MCF 10A (cell line): ENCODE data around the gene FGFR3. TPM values are rescaled to one million over a fixed set of nuclear protein-coding genes. Genes with fewer than 3 reads are reported as not detected.

ENCODE experiments used
- BruUV-seq: library from RNA; stranded (reverse); fragments of 400-500 nt; replicated peaks from 2 replicates; lab custom pipeline; 2021; lab: Mats Ljungman, UMichigan
- CTCF ChIA-PET: fragments of 300-600 bp; sonication (Branson Sonifier 250); formaldehyde crosslinking; extraction: SDS; loops from one replicate; lab custom pipeline; 2021; ENCODE audit warnings: antibody characterized with exemption, inconsistent platforms; lab: Yijun Ruan, JAX
- POLR2A ChIA-PET: fragments of 300-600, 350-650 bp; sonication (Branson Sonifier 250); formaldehyde crosslinking; extraction: SDS; loops from one replicate; lab custom pipeline; 2020; ENCODE audit warnings: antibody characterized with exemption, inconsistent platforms; lab: Yijun Ruan, JAX
- DNase-seq: peaks from one replicate; pipeline ENCODE4 v3.0.0-alpha.2; 2018; ENCODE audit not compliant: unreplicated experiment
- H3K27ac Mint-ChIP-seq: one replicate; pipeline ENCODE4 v1.8.0; 2022; ENCODE audit warnings: mild to moderate bottlenecking, low read depth, mixed read lengths; ENCODE audit not compliant: unreplicated experiment
- H3K27me3 Mint-ChIP-seq: one replicate; pipeline ENCODE4 v1.8.0; 2022; ENCODE audit warnings: mixed read lengths; ENCODE audit not compliant: insufficient read depth, unreplicated experiment
- H3K36me3 Mint-ChIP-seq: one replicate; pipeline ENCODE4 v1.8.0; 2022; ENCODE audit warnings: mild to moderate bottlenecking, moderate library complexity, mixed read lengths; ENCODE audit not compliant: insufficient read depth, unreplicated experiment
- H3K4me1 Mint-ChIP-seq: one replicate; pipeline ENCODE4 v1.8.0; 2022; ENCODE audit warnings: mixed read lengths; ENCODE audit not compliant: insufficient read depth, unreplicated experiment
- H3K4me3 Mint-ChIP-seq: one replicate; pipeline ENCODE4 v1.8.0; 2022; ENCODE audit warnings: mild to moderate bottlenecking, moderate library complexity, mixed read lengths; ENCODE audit not compliant: unreplicated experiment
- H3K9me3 Mint-ChIP-seq: one replicate; pipeline ENCODE4 v1.8.0; 2022; ENCODE audit warnings: mixed read lengths; ENCODE audit not compliant: unreplicated experiment
- intact Hi-C: fragments of 100-400 bp; cut with micrococcal nuclease; formaldehyde crosslinking; loops from 2 replicates; pipeline ENCODE4 v1.14.1; 2022
- total RNA-seq: library from RNA; stranded (reverse); gene quantifications from 2 replicates; pipeline ENCODE4 v1.2.3, GENCODE V29; 2022
- TF ChIP-seq, protein P1 (sequence below): fragments of 200-600 bp; IDR thresholded peaks from one replicate; pipeline ENCODE4 v1.8.0; 2022; ENCODE audit warnings: antibody characterized with exemption, mild to moderate bottlenecking; ENCODE audit not compliant: unreplicated experiment

The FGFR3 gene
- total RNA-seq, 1 experiment from 2014 or later = 6.5 TPM

DNA sequence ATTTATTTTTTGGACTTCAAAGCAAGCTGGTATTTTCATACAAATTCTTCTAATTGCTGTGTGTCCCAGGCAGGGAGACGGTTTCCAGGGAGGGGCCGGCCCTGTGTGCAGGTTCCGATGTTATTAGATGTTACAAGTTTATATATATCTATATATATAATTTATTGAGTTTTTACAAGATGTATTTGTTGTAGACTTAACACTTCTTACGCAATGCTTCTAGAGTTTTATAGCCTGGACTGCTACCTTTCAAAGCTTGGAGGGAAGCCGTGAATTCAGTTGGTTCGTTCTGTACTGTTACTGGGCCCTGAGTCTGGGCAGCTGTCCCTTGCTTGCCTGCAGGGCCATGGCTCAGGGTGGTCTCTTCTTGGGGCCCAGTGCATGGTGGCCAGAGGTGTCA lies 15.3 kb downstream of the FGFR3 start:
- Mint-ChIP-seq H3K9me3 (no peaks in the 10 kb centered on the region), H3K4me1 (no peaks in the 10 kb centered on the region), H3K36me3 (peaks cover 21% of the 10 kb centered on the region), H3K27ac (no peak overlapping the region), H3K27me3 (no peaks in the 10 kb centered on the region), H3K4me3 (no peak overlapping the region)
- no peak for DNase-seq
- TF ChIP-seq, protein P1, sequence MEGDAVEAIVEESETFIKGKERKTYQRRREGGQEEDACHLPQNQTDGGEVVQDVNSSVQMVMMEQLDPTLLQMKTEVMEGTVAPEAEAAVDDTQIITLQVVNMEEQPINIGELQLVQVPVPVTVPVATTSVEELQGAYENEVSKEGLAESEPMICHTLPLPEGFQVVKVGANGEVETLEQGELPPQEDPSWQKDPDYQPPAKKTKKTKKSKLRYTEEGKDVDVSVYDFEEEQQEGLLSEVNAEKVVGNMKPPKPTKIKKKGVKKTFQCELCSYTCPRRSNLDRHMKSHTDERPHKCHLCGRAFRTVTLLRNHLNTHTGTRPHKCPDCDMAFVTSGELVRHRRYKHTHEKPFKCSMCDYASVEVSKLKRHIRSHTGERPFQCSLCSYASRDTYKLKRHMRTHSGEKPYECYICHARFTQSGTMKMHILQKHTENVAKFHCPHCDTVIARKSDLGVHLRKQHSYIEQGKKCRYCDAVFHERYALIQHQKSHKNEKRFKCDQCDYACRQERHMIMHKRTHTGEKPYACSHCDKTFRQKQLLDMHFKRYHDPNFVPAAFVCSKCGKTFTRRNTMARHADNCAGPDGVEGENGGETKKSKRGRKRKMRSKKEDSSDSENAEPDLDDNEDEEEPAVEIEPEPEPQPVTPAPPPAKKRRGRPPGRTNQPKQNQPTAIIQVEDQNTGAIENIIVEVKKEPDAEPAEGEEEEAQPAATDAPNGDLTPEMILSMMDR = no peak
- POLR2A ChIA-PET = interaction anchor here (1.1 to 1.9 kb wide), 3 partner anchors 50 to 60 kb away, joined by 3 to 9 read pairs (median 5); no protein-coding TSS in a partner anchor
- CTCF ChIA-PET = interaction anchor here (0.9 to 13.7 kb wide), 18 partner anchors 11 to 115 kb away, joined by 3 to 151 read pairs (median 3); no protein-coding TSS in a partner anchor
- intact Hi-C loops = no loop called here
- no TSS peak for BruUV-seq

DNA sequence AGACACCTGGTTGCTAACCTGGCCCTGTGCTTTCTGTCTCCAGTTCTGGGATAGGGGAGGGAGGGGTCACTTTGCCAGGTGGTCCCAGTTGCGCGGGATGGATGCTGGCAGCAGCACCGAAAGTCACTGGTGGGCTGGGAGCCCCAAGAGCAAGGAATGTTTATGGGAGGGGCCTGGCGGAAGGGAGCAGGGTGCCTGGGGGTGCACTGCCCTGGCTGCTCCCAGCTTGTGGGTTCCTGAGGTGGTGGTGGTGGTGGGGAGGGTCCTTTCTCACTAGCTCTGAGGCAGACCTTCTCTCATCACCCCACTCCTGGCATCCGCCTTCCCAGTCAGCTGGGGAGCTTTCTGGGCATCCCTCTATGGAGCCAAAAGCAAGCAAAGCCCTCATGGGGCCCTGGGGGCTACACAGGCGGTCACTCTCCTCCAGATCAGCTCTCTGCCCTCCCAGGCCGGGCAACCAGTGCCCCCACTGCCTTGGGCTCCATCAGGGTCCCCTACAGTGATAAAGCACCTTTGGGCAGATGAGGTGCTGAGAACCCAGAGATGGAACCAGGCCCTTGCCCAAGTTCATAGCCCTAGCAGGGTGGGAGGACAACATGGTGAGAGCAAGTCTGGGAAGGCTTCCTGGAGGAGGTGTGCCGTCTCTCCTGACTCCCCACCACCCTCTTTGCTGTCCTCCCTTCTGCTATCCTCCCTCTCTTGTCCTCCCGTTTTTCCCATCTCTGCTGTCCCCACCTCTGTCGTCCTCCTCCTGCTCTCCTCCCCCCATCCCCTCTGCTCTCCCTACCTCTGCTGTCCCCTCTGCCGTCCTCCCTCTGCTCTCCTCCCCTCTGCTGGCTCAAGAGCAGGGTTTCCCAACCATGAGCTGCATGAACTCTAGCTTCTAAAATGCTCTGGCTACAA lies 16.0 kb downstream of the FGFR3 start:
- ChIA-PET POLR2A (interaction anchor here (0.7 to 1.9 kb wide), 6 partner anchors 32 to 457 kb away, joined by 3 to 5 read pairs (median 4); no protein-coding TSS in a partner anchor), CTCF (interaction anchor here (0.6 to 13.7 kb wide), 29 partner anchors 9 to 446 kb away, joined by 3 to 151 read pairs (median 4); no protein-coding TSS in a partner anchor)
- no peaks in the 10 kb centered on the region for H3K27me3 Mint-ChIP-seq
- TF ChIP-seq, protein P1 = no peak
- intact Hi-C loops = no loop called here
- H3K4me3 Mint-ChIP-seq = no peak overlapping the region
- peaks cover 28% of the 10 kb centered on the region for H3K36me3 Mint-ChIP-seq
- BruUV-seq = no TSS peak
- H3K27ac Mint-ChIP-seq = no peak overlapping the region
- no peaks in the 10 kb centered on the region for H3K9me3 Mint-ChIP-seq
- no peak for DNase-seq
- H3K4me1 Mint-ChIP-seq = no peaks in the 10 kb centered on the region

DNA sequence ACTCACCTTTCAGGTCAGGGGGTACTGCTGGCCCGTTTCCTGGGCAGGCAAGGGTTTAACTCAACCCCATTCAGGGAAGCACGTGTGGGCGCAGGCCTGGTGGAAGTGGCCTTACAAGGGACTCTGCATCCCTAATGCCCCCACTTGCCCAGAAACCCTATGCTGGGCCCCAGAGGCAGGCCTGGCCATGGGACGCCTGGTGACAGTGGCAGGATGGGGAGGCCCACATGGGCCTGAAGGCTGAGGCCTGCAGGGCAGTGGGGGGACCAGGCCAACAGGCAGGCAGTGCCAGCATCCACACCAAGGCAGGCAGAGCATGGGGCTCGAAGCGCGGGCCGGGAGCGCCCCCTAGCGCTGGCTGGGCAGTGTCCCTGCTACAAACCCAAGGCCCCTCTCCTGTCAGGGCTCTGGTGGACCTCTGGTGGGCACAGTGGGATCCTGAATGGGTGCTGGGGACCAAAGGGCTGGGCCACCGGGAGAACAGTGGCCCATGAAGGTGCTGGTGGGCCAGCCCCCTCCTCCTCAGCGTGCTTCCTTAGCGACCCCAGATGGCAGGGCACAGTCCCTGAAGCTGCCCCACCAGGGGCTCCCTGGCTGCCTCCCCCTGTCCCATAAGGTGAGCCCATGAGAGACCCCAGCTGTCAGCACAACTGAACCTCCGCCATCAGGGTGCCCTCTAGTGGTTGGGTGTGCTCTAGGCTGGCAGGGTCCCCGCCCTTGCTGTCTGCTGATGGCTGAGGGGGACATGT lies 16.8 kb downstream of the FGFR3 start:
- Mint-ChIP-seq H3K4me1 (no peaks in the 10 kb centered on the region), H3K27ac (no peak overlapping the region), H3K36me3 (peaks cover 37% of the 10 kb centered on the region), H3K4me3 (no peak overlapping the region), H3K9me3 (no peaks in the 10 kb centered on the region), H3K27me3 (no peaks in the 10 kb centered on the region)
- intact Hi-C loops = loop anchor here (1.0 to 10.0 kb wide), 2 partner anchors 62 to 85 kb away; no protein-coding TSS in a partner anchor
- BruUV-seq = no TSS peak
- ChIA-PET POLR2A (interaction anchor here (0.7 to 1.9 kb wide), 7 partner anchors 33 to 456 kb away, joined by 3 to 5 read pairs (median 3); no protein-coding TSS in a partner anchor), CTCF (interaction anchor here (0.6 to 13.7 kb wide), 40 partner anchors 8 to 447 kb away, joined by 3 to 151 read pairs (median 5); no protein-coding TSS in a partner anchor)
- TF ChIP-seq, protein P1 = peak; percentile 89
- peak; percentile 68 for DNase-seq
